ENCODE data around the gene GSPT1.
"Not testable (repeated sequence)": the region's sequence is repeated elsewhere in the genome, so short reads cannot be mapped to it uniquely, and the experiment has no call there.

The GSPT1 gene

GRCh38 chr16:11915644-11916523, at the start of gene GSPT1:
GSPT1 (minus strand) TSS chr16:11915956; CDS start chr16:11915720, 236 bp downstream.
- peak; percentile 75 to 100 (median 98) for DNase-seq

GRCh38 chr16:11964761-11965551, 49.2 kb upstream of the GSPT1 start, which contains the start of gene TNFRSF17:
TNFRSF17 (plus strand) TSS chr16:11965210; CDS start chr16:11965325, 115 bp downstream.
- peak in 6 of 56 donors; percentile 1 to 9 (median 4) for DNase-seq

GRCh38 chr16:11963706-11964105, 48.0 kb upstream of the GSPT1 start:
- DNase-seq, result no peak

- DNase-seq, result not testable (repeated sequence)
These were observed 47.2 kb upstream of the GSPT1 start for GRCh38 chr16:11962978-11963377.

- DNase-seq, result not testable (repeated sequence)
These were observed 46.7 kb upstream of the GSPT1 start for GRCh38 chr16:11962457-11962856.

- no peak for DNase-seq
These were observed 42.0 kb upstream of the GSPT1 start for GRCh38 chr16:11957591-11958395.

GRCh38 chr16:11956558-11956957, 40.8 kb upstream of the GSPT1 start:
- no peak for DNase-seq

- no peak for DNase-seq
These were observed 40.0 kb upstream of the GSPT1 start for GRCh38 chr16:11955713-11956123.

- DNase-seq, result not testable (repeated sequence)
These were observed 37.8 kb upstream of the GSPT1 start for GRCh38 chr16:11953576-11953975.

GRCh38 chr16:11950388-11950787, 34.6 kb upstream of the GSPT1 start:
- DNase-seq, result no peak

- DNase-seq, result peak in 42 of 56 donors; percentile 0 to 62 (median 16)
These were observed 33.8 kb upstream of the GSPT1 start for GRCh38 chr16:11949527-11949926.

GRCh38 chr16:11948819-11949218, 33.1 kb upstream of the GSPT1 start:
- no peak for DNase-seq

- DNase-seq, result no peak
These were observed 30.7 kb upstream of the GSPT1 start for GRCh38 chr16:11946433-11946832.

GRCh38 chr16:11941945-11942344, 26.2 kb upstream of the GSPT1 start, which contains the start of gene NPIPB2:
NPIPB2 (minus strand) TSS chr16:11942045; CDS start chr16:11942045, 0 bp downstream.
- DNase-seq, result not testable (repeated sequence)

GRCh38 chr16:11927350-11927749, 11.6 kb upstream of the GSPT1 start:
- not testable (repeated sequence) for DNase-seq

GRCh38 chr16:11924046-11924445, 8.3 kb upstream of the GSPT1 start:
- not testable (repeated sequence) for DNase-seq

- peak in 4 of 56 donors; percentile 5 to 41 (median 34) for DNase-seq
These were observed 949 bp upstream of the GSPT1 start for GRCh38 chr16:11916524-11917285.

GRCh38 chr16:11915114-11915643, 577 bp downstream of the GSPT1 start:
- peak in 19 of 56 donors; percentile 18 to 70 (median 46) for DNase-seq

GRCh38 chr16:11914210-11915113, 1.3 kb downstream of the GSPT1 start:
- peak in 20 of 56 donors; percentile 4 to 49 (median 22) for DNase-seq
